ENCODE measurements around the gene PTPN2. TPM values are rescaled to one million over a fixed set of nuclear protein-coding genes. Genes with fewer than 3 reads are reported as not detected.

Gene PTPN2
- total and polyA plus RNA-seq, 2 of the 4 experiments (the other 2 are of a cell fraction), result 13.2 to 30.6 TPM

GRCh38 chr18:12843420-12844350, 40.4 kb downstream of the PTPN2 start:
- no peak overlapping the region for H2AFZ ChIP-seq (replicated peaks; ENCODE audit: low read length, poor library complexity)
- no peak overlapping the region for H3K27ac ChIP-seq (ENCODE audit: insufficient read depth, low read length)
- no peak overlapping the region for H2BK120ac ChIP-seq (ENCODE audit: low read depth, low read length)
- ChIA-PET POLR2A (ENCODE audit: unreplicated experiment) (no interaction called here), CTCF (interaction anchor here (0.6 kb wide), 1 partner anchor 315 kb away, joined by 5 read pairs; no protein-coding TSS in a partner anchor)
- no peak overlapping the region; the same call in 1 of the 2 replicates for H2AK5ac ChIP-seq (ENCODE audit: low read depth, low read length)
- no peaks in the 10 kb centered on the region for H3K9me3 ChIP-seq (ENCODE audit: control insufficient read depth, insufficient read depth, low read length)
- H2BK20ac ChIP-seq (ENCODE audit: low read depth, low read length), result 0 out of 2 replicates have a peak overlapping the region, but pooled peaks have one; percentile 8
- no peak overlapping the region for H4K91ac ChIP-seq (ENCODE audit: insufficient read depth, low read depth, low read length)
- peak overlapping the region; percentile 53 for H2BK5ac ChIP-seq (ENCODE audit: low read depth, low read length, poor library complexity, severe bottlenecking)
- DNase-seq, result no peak
- no peak overlapping the region for H4K8ac ChIP-seq (ENCODE audit: low read depth in 2 of 2, low read length in 2 of 2)
- peaks cover 20 to 40% of the 10 kb centered on the region in 2 experiments for H3K79me1 ChIP-seq (ENCODE audit: low read depth in 1 of 2, low read length in 2 of 2)
- in situ Hi-C loops (cut with MboI; ENCODE audit: low sequenced_read_pairs) (loop anchor here (5.0 kb wide), 1 partner anchor 34 kb away; no protein-coding TSS in a partner anchor), dilution Hi-C loops (cut with HindIII; ENCODE audit: low sequenced_read_pairs, unreplicated experiment) (no loop called here), intact Hi-C loops (cut with micrococcal nuclease) (no loop called here)
- no peak overlapping the region for H4K5ac ChIP-seq (ENCODE audit: low read depth, low read length)
- no peak overlapping the region for H2BK15ac ChIP-seq (ENCODE audit: low read depth, low read length)
- no peaks in the 10 kb centered on the region for H4K20me1 ChIP-seq (ENCODE audit: insufficient read depth, low read length)
- H3K9me1 ChIP-seq (ENCODE audit: insufficient read depth, low read length), result peaks cover 10% of the 10 kb centered on the region; the same call in 1 of the 2 replicates
- H3K27me3 ChIP-seq (ENCODE audit: control insufficient read depth, insufficient read depth, low read length), result no peaks in the 10 kb centered on the region
- no peak overlapping the region for H3K18ac ChIP-seq (ENCODE audit: low read depth, low read length)
- no peak overlapping the region for H3K4ac ChIP-seq (ENCODE audit: low read depth, low read length)
- TF ChIP-seq MXI1 (IDR thresholded peaks at IDR 0.05; ENCODE audit: borderline replicate concordance, low read depth, low read length), result no peak
- no peak for TF ChIP-seq MAZ (IDR thresholded peaks at IDR 0.05; ENCODE audit: borderline replicate concordance, low read depth, low read length)
- no peak for TF ChIP-seq MAFK (IDR thresholded peaks at IDR 0.05; ENCODE audit: low read depth, low read length)
- no peak for TF ChIP-seq NFE2L2 (IDR thresholded peaks at IDR 0.05; ENCODE audit: low read depth, low read length)
- TF ChIP-seq CTCF (conservative IDR thresholded peaks at IDR 0.05; ENCODE audit: low read depth, low read length), result no peak
- TF ChIP-seq USF2 (IDR thresholded peaks at IDR 0.05; ENCODE audit: low read depth, low read length), result no peak
- TF ChIP-seq RAD21 (IDR thresholded peaks at IDR 0.05; ENCODE audit: low read length), result no peak
- H3K4me1 ChIP-seq (ENCODE audit: control insufficient read depth, insufficient read depth, low read length), result peaks cover 10% of the 10 kb centered on the region; the same call in 1 of the 2 replicates
- no peak overlapping the region for H3K9ac ChIP-seq (ENCODE audit: low read depth, low read length)
- 100% methylated on average over 3 of the region's 12 CpGs; no CpG with 5 or more reads in 1 of the 2 experiments for WGBS, 2 experiments (ENCODE audit: extremely low coverage in 2 of 2, insufficient read length in 1 of 2)
- no peak for ATAC-seq (ENCODE audit: low read depth)
- H3K4me3 ChIP-seq (ENCODE audit: insufficient read depth, low read depth, low read length), result no peak overlapping the region
- no TSS peak for BruUV-seq (replicated peaks)
- H3K56ac ChIP-seq (ENCODE audit: extremely low read depth, insufficient read depth, low read length), result no peak overlapping the region
- no peak overlapping the region for H3K4me2 ChIP-seq (ENCODE audit: low read depth, low read length)
- H3K23ac ChIP-seq (ENCODE audit: low read depth, low read length), result no peak overlapping the region
- no peak overlapping the region for H3K14ac ChIP-seq (replicated peaks; ENCODE audit: low read depth, low read length)
- 0 out of 2 replicates have a peak, but pooled peaks cover 2% of the 10 kb centered on the region for H3K36me3 ChIP-seq (ENCODE audit: control insufficient read depth, insufficient read depth, low read length)
- no peak overlapping the region for H2AK9ac ChIP-seq (replicated peaks; ENCODE audit: low read depth, low read length, poor library complexity)
